CD4-positive, alpha-beta memory T cell (primary cell): ENCODE measurements around the gene NFATC4. TPM values are rescaled to one million over a fixed set of nuclear protein-coding genes. Genes with fewer than 3 reads are reported as not detected.
A peak's percentile ranks its signal among the peaks of the same experiment; 100 is the strongest.

ENCODE experiments used
- CTCF ChIA-PET: fragments of 350-600 bp; sonication (Branson Sonifier 250); formaldehyde crosslinking; loops from one replicate; lab custom pipeline; 2021; ENCODE audit warnings: inconsistent platforms; ENCODE audit not compliant: partially characterized antibody; lab: Charles Lee
- POLR2A ChIA-PET: fragments of 350-600 bp; sonication (Branson Sonifier 250); formaldehyde crosslinking; loops from one replicate; lab custom pipeline; 2021; ENCODE audit not compliant: partially characterized antibody; lab: Charles Lee
- DNase-seq, 5 donors: peaks; one replicate each; pipeline versions ENCODE4 v3.0.0 to v3.0.0-alpha.2; 2020 to 2022; ENCODE audit warnings: mixed read lengths in 1 of 5
- H3K27ac ChIP-seq: one replicate; pipeline ENCODE4 v1.7.0; 2013; ENCODE audit warnings: low read depth, low read length
- H3K27me3 ChIP-seq: 2 replicates; pipeline ENCODE4 v1.7.0; 2013; ENCODE audit warnings: mild to moderate bottlenecking, low read length, moderate library complexity; ENCODE audit not compliant: insufficient read depth
- H3K36me3 ChIP-seq: 2 replicates; pipeline ENCODE4 v1.7.0; 2013; ENCODE audit warnings: mild to moderate bottlenecking, low read length, moderate library complexity; ENCODE audit not compliant: insufficient read depth
- H3K4me1 ChIP-seq: 2 replicates; pipeline ENCODE4 v1.7.0; 2013; ENCODE audit warnings: mild to moderate bottlenecking, low read length, moderate library complexity; ENCODE audit not compliant: insufficient read depth
- H3K4me3 ChIP-seq, 2 donors: one replicate each; pipeline ENCODE4 v1.7.0; 2013; ENCODE audit warnings: low read length in 2 of 2, mild to moderate bottlenecking in 1 of 2
- H3K9me3 ChIP-seq, 2 donors: one replicate each; pipeline ENCODE4 v1.7.0; 2013; ENCODE audit warnings: low read length in 2 of 2, control low read depth in 1 of 2; ENCODE audit not compliant: control insufficient read depth in 1 of 2
- H3K27ac Mint-ChIP-seq, 7 donors: one replicate each; pipeline ENCODE4 v1.8.0; 2020 to 2021; ENCODE audit warnings: mixed read lengths in 7 of 7, mild to moderate bottlenecking in 6 of 7, inconsistent platforms in 3 of 7, moderate library complexity in 3 of 7
- H3K27me3 Mint-ChIP-seq, 2 donors: one replicate each; pipeline ENCODE4 v1.8.0; 2020 to 2021; ENCODE audit warnings: mixed read lengths in 2 of 2
- H3K36me3 Mint-ChIP-seq, 2 donors: one replicate each; pipeline ENCODE4 v1.8.0; 2020 to 2021; ENCODE audit warnings: mixed read lengths in 2 of 2, inconsistent platforms in 1 of 2, mild to moderate bottlenecking in 1 of 2
- H3K4me1 Mint-ChIP-seq, 4 donors: one replicate each; pipeline ENCODE4 v1.8.0; 2020 to 2021; ENCODE audit warnings: mixed read lengths in 4 of 4, mild to moderate bottlenecking in 1 of 4
- H3K4me3 Mint-ChIP-seq, 8 donors: one replicate each; pipeline ENCODE4 v1.8.0; 2020 to 2021; ENCODE audit warnings: mixed read lengths in 8 of 8, mild to moderate bottlenecking in 7 of 8, moderate library complexity in 6 of 8, inconsistent platforms in 3 of 8
- H3K9me3 Mint-ChIP-seq, 8 donors: one replicate each; pipeline ENCODE4 v1.8.0; 2020 to 2021; ENCODE audit warnings: mixed read lengths in 8 of 8, mild to moderate bottlenecking in 5 of 8, inconsistent platforms in 3 of 8, moderate library complexity in 1 of 8
- intact Hi-C: fragments of 100-400 bp; cut with micrococcal nuclease; formaldehyde crosslinking; loops from one replicate; pipeline ENCODE4 v1.15.1; 2023
- polyA plus RNA-seq, 2 donors: library from polyadenylated mRNA; unstranded; fragments of 300-500 nt; fragmentation: Illumina TruSeq; gene quantifications; one replicate each; pipeline ENCODE4 v1.2.3, GENCODE V29; 2021
- total RNA-seq, 2 experiments: library from RNA; stranded (reverse); gene quantifications; one replicate each; pipeline ENCODE4 v1.2.3, GENCODE V29; 2021

NFATC4 gene
- total and polyA plus RNA-seq, 4 experiments from 2014 or later: not detected

DNA sequence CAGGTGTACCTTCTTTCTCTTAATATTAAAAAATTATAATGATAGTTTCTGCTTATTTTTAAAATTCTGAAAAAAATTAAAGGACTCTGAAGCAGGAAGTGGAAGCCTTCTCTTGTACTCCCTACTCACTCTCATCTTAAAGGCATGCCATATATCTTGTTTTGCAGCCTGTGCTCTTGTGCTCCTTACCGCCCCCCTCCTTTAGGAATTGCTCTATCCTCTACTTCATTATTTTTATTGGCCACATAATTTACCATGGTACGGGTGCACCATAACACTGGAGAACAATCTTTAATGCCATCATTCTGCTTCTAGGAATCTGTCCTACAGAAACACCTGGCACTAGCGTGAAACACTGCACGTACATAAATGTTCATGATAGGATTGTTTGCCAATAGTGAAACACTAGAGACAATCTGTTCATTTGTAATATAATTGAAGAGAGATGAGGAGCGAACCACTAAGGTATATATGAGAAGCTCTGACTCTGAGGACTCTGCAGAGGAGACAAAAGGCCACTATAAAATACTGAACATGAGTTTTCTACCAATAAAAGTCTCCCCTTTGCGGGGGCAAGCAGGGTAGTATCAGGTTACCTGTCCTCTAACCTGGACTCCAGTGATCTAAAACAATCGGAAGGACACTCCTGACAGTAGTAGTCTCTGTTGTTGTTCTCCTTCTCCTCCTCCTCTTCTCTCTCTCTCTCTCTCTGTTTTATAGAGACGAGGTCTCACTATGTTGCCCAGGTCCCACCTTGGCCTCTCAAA is 24.5 kb downstream of the NFATC4 start:
- DNase-seq: no peak
- Histone ChIP-seq H3K4me3 (no peak overlapping the region), H3K27me3 (peaks cover 5% of the 10 kb centered on the region), H3K27ac (no peak overlapping the region), H3K36me3 (no peaks in the 10 kb centered on the region), H3K9me3 (no peaks in the 10 kb centered on the region), H3K4me1 (no peaks in the 10 kb centered on the region)
- POLR2A ChIA-PET: no interaction called here
- Mint-ChIP-seq H3K4me3 (no peak overlapping the region), H3K9me3 (no peaks in the 10 kb centered on the region), H3K36me3 (no peaks in the 10 kb centered on the region), H3K27me3 (peaks cover 14 to 24% of the 10 kb centered on the region in 2 donors), H3K27ac (no peak overlapping the region), H3K4me1 (peaks cover 0 to under 1% (median 0%) of the 10 kb centered on the region in 4 donors)
- intact Hi-C loops: no loop called here
- CTCF ChIA-PET: interaction anchor here (0.6 kb wide), 1 partner anchor 697 kb away, joined by 4 read pairs; no protein-coding TSS in a partner anchor

DNA sequence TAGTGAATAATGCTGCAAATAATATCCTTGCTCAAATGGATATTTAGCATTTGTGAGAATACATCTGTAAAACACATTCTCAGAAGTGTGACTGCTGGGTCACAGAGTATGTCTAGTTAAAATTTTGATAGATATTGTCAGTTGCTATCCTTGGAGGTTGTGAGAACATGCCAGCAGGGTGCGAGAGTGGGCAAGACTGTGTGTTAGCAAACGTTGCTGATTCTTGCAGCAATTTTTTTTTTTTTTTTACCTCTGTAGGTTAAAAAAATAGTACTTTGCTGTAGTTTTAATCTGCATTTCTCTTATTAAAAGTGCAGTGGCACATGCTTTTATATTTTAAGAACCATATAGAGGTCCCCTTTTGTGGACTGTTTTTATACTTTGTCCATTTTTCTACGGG is 26.3 kb downstream of the NFATC4 start:
- H3K36me3 Mint-ChIP-seq: no peaks in the 10 kb centered on the region
- H3K36me3 ChIP-seq: no peaks in the 10 kb centered on the region
- H3K4me1 ChIP-seq: peaks cover 2% of the 10 kb centered on the region
- no peak for DNase-seq
- no peak overlapping the region for H3K27ac ChIP-seq
- no peaks in the 10 kb centered on the region for H3K9me3 ChIP-seq
- peaks cover 5% of the 10 kb centered on the region for H3K27me3 ChIP-seq
- H3K27ac Mint-ChIP-seq: no peak overlapping the region
- intact Hi-C loops: no loop called here
- H3K4me3 Mint-ChIP-seq: no peak overlapping the region
- peaks cover 0 to 2% (median 1%) of the 10 kb centered on the region in 4 donors for H3K4me1 Mint-ChIP-seq
- no peaks in the 10 kb centered on the region for H3K9me3 Mint-ChIP-seq
- no peak overlapping the region for H3K4me3 ChIP-seq
- CTCF ChIA-PET: no interaction called here
- peaks cover 11 to 16% of the 10 kb centered on the region in 2 donors for H3K27me3 Mint-ChIP-seq
- POLR2A ChIA-PET: no interaction called here

DNA sequence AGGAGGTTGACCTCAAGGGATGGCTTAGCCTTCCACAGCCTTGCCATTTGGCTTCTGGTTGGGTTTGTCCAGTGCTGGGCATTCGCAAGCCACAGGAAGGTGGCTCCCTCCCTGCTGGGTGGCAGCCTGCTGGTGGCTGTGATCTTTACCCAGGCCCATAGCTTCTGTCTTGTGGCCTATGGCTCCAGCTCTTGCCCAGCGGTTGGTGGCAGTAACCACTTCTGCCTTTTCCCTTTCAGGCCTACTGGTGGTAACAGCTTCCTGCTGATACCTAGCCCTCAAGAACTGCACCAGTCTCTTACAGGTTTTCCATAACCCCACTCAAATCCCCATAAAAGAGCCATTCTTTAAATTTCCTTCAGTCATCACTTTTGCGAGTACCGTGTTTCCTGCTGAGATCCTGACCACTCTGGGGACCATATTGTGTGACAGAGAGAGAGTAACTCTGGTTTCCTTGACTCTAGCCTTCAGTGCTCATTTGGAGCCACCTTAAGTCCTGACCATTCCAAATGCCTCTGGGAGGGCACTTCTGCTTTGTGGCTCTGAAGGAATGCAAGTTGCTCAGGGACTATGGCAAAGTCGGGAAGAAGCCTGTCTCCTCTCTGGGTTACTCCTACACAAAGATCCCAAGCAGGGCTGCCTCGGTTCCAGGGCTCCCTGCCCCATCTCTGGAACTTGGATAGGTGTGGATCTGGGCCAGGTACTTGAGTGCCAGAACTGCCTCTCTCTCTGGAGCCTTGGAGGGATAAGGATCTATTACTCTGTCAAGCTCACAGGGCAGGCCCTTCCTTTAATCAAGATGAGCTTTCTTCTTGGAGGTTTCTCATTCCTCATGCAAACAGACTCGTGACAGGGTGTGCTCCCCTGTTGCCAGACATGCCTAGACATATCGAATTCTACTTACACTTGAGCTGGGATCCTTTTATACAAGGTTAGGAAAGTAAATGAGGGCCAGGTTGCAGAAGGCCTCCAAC is 27.9 kb downstream of the NFATC4 start:
- DNase-seq: no peak
- CTCF ChIA-PET: interaction anchor here (1.9 kb wide), 1 partner anchor 62 kb away, joined by 4 read pairs; no protein-coding TSS in a partner anchor
- no peak overlapping the region for H3K27ac Mint-ChIP-seq
- H3K36me3 ChIP-seq: no peaks in the 10 kb centered on the region
- H3K4me1 ChIP-seq: peaks cover 9% of the 10 kb centered on the region
- peaks cover 4 to 13% (median 6%) of the 10 kb centered on the region in 4 donors for H3K4me1 Mint-ChIP-seq
- POLR2A ChIA-PET: no interaction called here
- H3K36me3 Mint-ChIP-seq: no peaks in the 10 kb centered on the region
- no peak overlapping the region for H3K27ac ChIP-seq
- no peaks in the 10 kb centered on the region for H3K9me3 ChIP-seq
- H3K4me3 Mint-ChIP-seq: peak overlapping the region in 1 of 8 donors; percentile 6
- intact Hi-C loops: no loop called here
- peaks cover 5% of the 10 kb centered on the region for H3K27me3 ChIP-seq
- no peak overlapping the region for H3K4me3 ChIP-seq
- H3K27me3 Mint-ChIP-seq: peaks cover 10% of the 10 kb centered on the region in 2 donors
- no peaks in the 10 kb centered on the region for H3K9me3 Mint-ChIP-seq

GRCh38 chr14:24397639-24398292 is 29.8 kb downstream of the NFATC4 start:
- intact Hi-C loops: no loop called here
- peak overlapping the region in 3 of 7 donors; percentile 46 to 58 (median 47) for H3K27ac Mint-ChIP-seq
- H3K27me3 ChIP-seq: no peaks in the 10 kb centered on the region

GRCh38 chr14:24398293-24398652 is 30.3 kb downstream of the NFATC4 start:
- ChIA-PET POLR2A (interaction anchor here (0.7 to 1.4 kb wide), 2 partner anchors 32 to 44 kb away, joined by 3 to 5 read pairs; partner anchors contain the start of genes CBLN3 and KHNYN), CTCF (interaction anchor here (1.5 kb wide), 1 partner anchor 65 kb away, joined by 7 read pairs; no protein-coding TSS in a partner anchor)
- Histone ChIP-seq H3K4me1 (peaks cover 9% of the 10 kb centered on the region), H3K27ac (no peak overlapping the region), H3K36me3 (no peaks in the 10 kb centered on the region), H3K9me3 (no peaks in the 10 kb centered on the region), H3K4me3 (no peak overlapping the region), H3K27me3 (no peaks in the 10 kb centered on the region)
- H3K4me1 Mint-ChIP-seq: peaks cover 4 to 13% (median 6%) of the 10 kb centered on the region in 4 donors
- H3K27me3 Mint-ChIP-seq: peaks cover 4% of the 10 kb centered on the region in 2 donors
- H3K27ac Mint-ChIP-seq: no peak overlapping the region
- H3K9me3 Mint-ChIP-seq: no peaks in the 10 kb centered on the region
- no peaks in the 10 kb centered on the region for H3K36me3 Mint-ChIP-seq
- no peak overlapping the region for H3K4me3 Mint-ChIP-seq
- intact Hi-C loops: no loop called here
- DNase-seq: no peak

More at GRCh38 chr14:24397639-24398292, 29.8 kb downstream of the NFATC4 start:
- Histone ChIP-seq H3K27ac (no peak overlapping the region), H3K4me3 (no peak overlapping the region), H3K36me3 (no peaks in the 10 kb centered on the region), H3K9me3 (no peaks in the 10 kb centered on the region), H3K4me1 (peaks cover 9% of the 10 kb centered on the region)
- no peak for DNase-seq
- H3K27me3 Mint-ChIP-seq: peaks cover 4% of the 10 kb centered on the region in 2 donors
- ChIA-PET POLR2A (no interaction called here), CTCF (interaction anchor here (1.1 to 1.9 kb wide), 2 partner anchors 34 to 64 kb away, joined by 3 to 4 read pairs; no protein-coding TSS in a partner anchor)
- peaks cover 4 to 13% (median 6%) of the 10 kb centered on the region in 4 donors for H3K4me1 Mint-ChIP-seq
- H3K9me3 Mint-ChIP-seq: no peaks in the 10 kb centered on the region
- H3K36me3 Mint-ChIP-seq: no peaks in the 10 kb centered on the region
- H3K4me3 Mint-ChIP-seq: peak overlapping the region in 6 of 8 donors; percentile 11 to 71 (median 54)

DNA sequence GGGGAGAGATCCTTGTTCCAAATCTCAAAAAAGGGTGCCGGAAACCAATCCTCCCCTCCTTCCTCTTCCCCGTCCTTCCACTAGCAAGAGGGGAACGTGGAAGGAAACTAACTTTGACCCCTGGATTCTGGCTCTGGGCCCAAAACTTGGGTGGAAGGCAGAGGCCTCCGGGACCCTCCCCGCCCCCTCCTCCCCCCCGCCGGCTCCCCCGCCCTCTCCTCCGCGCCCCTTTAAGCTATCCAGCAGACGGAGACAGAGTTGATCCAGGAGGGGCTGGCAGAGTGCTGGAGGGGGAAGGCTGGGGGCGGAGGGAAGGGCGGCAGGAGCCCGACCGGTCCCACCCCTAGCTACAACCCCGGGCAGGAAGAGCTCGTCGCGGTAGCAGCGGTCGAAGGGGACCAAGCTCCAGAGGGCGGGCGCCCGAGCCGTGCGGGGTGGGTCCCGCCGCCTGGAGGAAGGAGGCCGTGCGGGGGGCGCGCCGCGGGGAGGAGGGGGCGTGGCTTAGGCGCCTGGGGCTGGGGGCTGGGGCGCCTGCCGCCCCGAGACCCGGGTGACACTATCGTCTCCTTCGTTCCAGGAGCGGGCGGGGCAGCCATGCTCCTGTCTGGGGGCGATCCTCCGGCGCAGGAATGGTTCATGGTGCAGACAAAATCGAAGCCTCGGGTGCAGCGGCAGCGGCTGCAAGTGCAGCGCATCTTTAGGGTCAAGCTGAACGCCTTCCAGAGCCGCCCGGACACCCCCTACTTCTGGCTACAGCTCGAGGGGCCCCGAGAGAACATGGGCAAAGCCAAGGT is 30.9 kb downstream of the NFATC4 start, which contains the start of gene NYNRIN:
Gene NYNRIN (plus strand): TSS at position 351 of the 794 bp plus-strand sequence. CDS start 244 bp downstream, at position 595.
- peak within 1 kb of the TSS in 1 of 2 donors; percentile 24 for H3K4me3 ChIP-seq
- intact Hi-C loops: no loop called here
- H3K27me3 Mint-ChIP-seq: peaks cover 4 to 5% of the 10 kb centered on the region in 2 donors

More for the DNA sequence above, 30.9 kb downstream of the NFATC4 start, which contains the start of gene NYNRIN:
- no peaks in the 10 kb centered on the region for H3K36me3 Mint-ChIP-seq
- H3K27ac ChIP-seq: no peak within 1 kb of the TSS
- no peaks in the 10 kb centered on the region for H3K27me3 ChIP-seq
- peak within 1 kb of the TSS in 2 of 7 donors; percentile 46 to 47 for H3K27ac Mint-ChIP-seq
- no peaks in the 10 kb centered on the region for H3K9me3 ChIP-seq
- DNase-seq: peak in 4 of 5 donors; percentile 21 to 32 (median 22)
- no peaks in the 10 kb centered on the region for H3K9me3 Mint-ChIP-seq
- H3K36me3 ChIP-seq: no peaks in the 10 kb centered on the region
- peaks cover 4 to 13% (median 6%) of the 10 kb centered on the region in 4 donors for H3K4me1 Mint-ChIP-seq
- CTCF ChIA-PET: interaction anchor here (1.5 kb wide), 1 partner anchor 65 kb away, joined by 7 read pairs; no protein-coding TSS in a partner anchor
- POLR2A ChIA-PET: interaction anchor here (0.7 to 1.4 kb wide), 2 partner anchors 31 to 43 kb away, joined by 3 to 5 read pairs; partner anchors contain the start of genes CBLN3 and KHNYN
- H3K4me3 Mint-ChIP-seq: peak within 1 kb of the TSS; percentile 67 to 81 (median 71)
- peaks cover 9% of the 10 kb centered on the region for H3K4me1 ChIP-seq
